WTC11 (cell line): ENCODE measurements around the gene ATXN7L2. TPM values are rescaled to one million over a fixed set of nuclear protein-coding genes. Genes with fewer than 3 reads are reported as not detected.

ENCODE experiments used
- ATAC-seq: fragments of 200-7000 bp; cut with Tn5 transposase; 2 replicates; pipeline ENCODE4 v1.10.0; 2021; ENCODE audit warnings: mild to moderate bottlenecking, moderate library complexity
- CTCF ChIA-PET: fragments of 300-600 bp; sonication (Branson Sonifier 250); formaldehyde crosslinking; loops from one replicate; lab custom pipeline; 2021; ENCODE audit warnings: antibody characterized with exemption; lab: Charles Lee
- POLR2A ChIA-PET: fragments of 350-600 bp; sonication (Branson Sonifier 250); formaldehyde crosslinking; loops from one replicate; lab custom pipeline; 2021; ENCODE audit warnings: antibody characterized with exemption; lab: Charles Lee
- DNase-seq: peaks from one replicate; pipeline ENCODE4 v3.0.0; 2021; ENCODE audit warnings: low spot score
- H3K27ac Mint-ChIP-seq: 2 replicates; pipeline ENCODE4 v1.8.0; 2021; ENCODE audit warnings: mixed read lengths
- H3K27me3 Mint-ChIP-seq: 2 replicates; pipeline ENCODE4 v1.8.0; 2021; ENCODE audit warnings: low read depth, mild to moderate bottlenecking, moderate library complexity, mixed read lengths
- H3K36me3 Mint-ChIP-seq: 2 replicates; pipeline ENCODE4 v1.8.0; 2021; ENCODE audit warnings: mixed read lengths
- H3K4me1 Mint-ChIP-seq: 2 replicates; pipeline ENCODE4 v1.8.0; 2022; ENCODE audit warnings: mixed read lengths
- H3K4me3 Mint-ChIP-seq: 2 replicates; pipeline ENCODE4 v1.8.0; 2021; ENCODE audit warnings: mild to moderate bottlenecking, moderate library complexity, mixed read lengths
- H3K9me3 Mint-ChIP-seq: 2 replicates; pipeline ENCODE4 v1.8.0; 2021; ENCODE audit warnings: mixed read lengths
- AFF4 ChIP-seq: sonication (generic); formaldehyde crosslinking; IDR thresholded peaks from 2 replicates; pipeline ENCODE4 v1.8.1; 2023; ENCODE audit warnings: mild to moderate bottlenecking, missing genetic modification reagents, borderline replicate concordance
- CBFB ChIP-seq: sonication (generic); formaldehyde crosslinking; IDR thresholded peaks from 2 replicates; pipeline ENCODE4 v1.8.1; 2022; ENCODE audit warnings: mild to moderate bottlenecking, low read depth, missing genetic modification reagents
- CREB1 ChIP-seq: sonication (generic); formaldehyde crosslinking; IDR thresholded peaks from 2 replicates; pipeline ENCODE4 v1.8.0; 2023; ENCODE audit warnings: mild to moderate bottlenecking, missing genetic modification reagents
- ELF4 ChIP-seq: sonication (generic); formaldehyde crosslinking; IDR thresholded peaks from 2 replicates; pipeline ENCODE4 v1.8.1; 2022; ENCODE audit warnings: low read depth, mild to moderate bottlenecking, moderate library complexity, missing genetic modification reagents
- IRF2 ChIP-seq: sonication (generic); formaldehyde crosslinking; IDR thresholded peaks from 2 replicates; pipeline ENCODE4 v1.8.0; 2022; ENCODE audit warnings: low read depth, missing genetic modification reagents, borderline replicate concordance
- MXD4 ChIP-seq: fragments of 250-450 bp; sonication (Bioruptor Pico); IDR thresholded peaks from 2 replicates; pipeline ENCODE4 v1.8.0; 2021; ENCODE audit warnings: mild to moderate bottlenecking, moderate library complexity, borderline replicate concordance
- NFYB ChIP-seq: sonication (generic); formaldehyde crosslinking; conservative IDR thresholded peaks from 2 replicates; pipeline ENCODE4 v1.8.0; 2022; ENCODE audit warnings: low read depth, missing genetic modification reagents
- TEAD1 ChIP-seq: sonication (generic); formaldehyde crosslinking; IDR thresholded peaks from 2 replicates; pipeline ENCODE4 v1.8.0; 2022; ENCODE audit warnings: mild to moderate bottlenecking, missing genetic modification reagents
- ZNF232 ChIP-seq: sonication (generic); formaldehyde crosslinking; IDR thresholded peaks from 2 replicates; pipeline ENCODE4 v1.8.0; 2022; ENCODE audit warnings: mild to moderate bottlenecking, missing genetic modification reagents
- ZNF263 ChIP-seq: sonication (generic); formaldehyde crosslinking; IDR thresholded peaks from 2 replicates; pipeline ENCODE4 v1.8.1; 2022; ENCODE audit warnings: low read depth, mild to moderate bottlenecking, moderate library complexity, missing genetic modification reagents
- ZNF396 ChIP-seq: fragments of 250-450 bp; sonication (Bioruptor Pico); IDR thresholded peaks from 2 replicates; pipeline ENCODE4 v1.8.0; 2021; ENCODE audit warnings: mild to moderate bottlenecking, moderate library complexity, borderline replicate concordance
- ZNF416 ChIP-seq: fragments of 250-450 bp; sonication (Bioruptor Pico); IDR thresholded peaks from 2 replicates; pipeline ENCODE4 v1.9.0; 2021; ENCODE audit warnings: mild to moderate bottlenecking, inconsistent platforms
- ZNF671 ChIP-seq: fragments of 250-450 bp; sonication (Bioruptor Pico); IDR thresholded peaks from 2 replicates; pipeline ENCODE4 v1.8.0; 2021; ENCODE audit warnings: mild to moderate bottlenecking
- ZSCAN18 ChIP-seq: fragments of 250-450 bp; sonication (Bioruptor Pico); IDR thresholded peaks from 2 replicates; pipeline ENCODE4 v2.1.2; 2022; ENCODE audit warnings: mild to moderate bottlenecking, moderate library complexity
- total RNA-seq: library from RNA; stranded (reverse); gene quantifications from 3 replicates; pipeline ENCODE4 v1.2.3, GENCODE V29; 2021
- TF ChIP-seq, protein P1 (sequence below): sonication (generic); formaldehyde crosslinking; IDR thresholded peaks from 2 replicates; pipeline ENCODE4 v1.8.0; 2023; ENCODE audit warnings: mild to moderate bottlenecking, missing genetic modification reagents
- TF ChIP-seq, protein P2 (sequence below): sonication (generic); formaldehyde crosslinking; IDR thresholded peaks from 2 replicates; pipeline ENCODE4 v1.8.1; 2022; ENCODE audit warnings: missing genetic modification reagents, borderline replicate concordance
- TF ChIP-seq, protein P3 (sequence below): fragments of 250-450 bp; sonication (Bioruptor Pico); IDR thresholded peaks from 2 replicates; pipeline ENCODE4 v1.8.0; 2021; ENCODE audit warnings: mild to moderate bottlenecking

ATXN7L2 gene
- total RNA-seq, 1 experiment from 2014 or later: 11.1 TPM

DNA sequence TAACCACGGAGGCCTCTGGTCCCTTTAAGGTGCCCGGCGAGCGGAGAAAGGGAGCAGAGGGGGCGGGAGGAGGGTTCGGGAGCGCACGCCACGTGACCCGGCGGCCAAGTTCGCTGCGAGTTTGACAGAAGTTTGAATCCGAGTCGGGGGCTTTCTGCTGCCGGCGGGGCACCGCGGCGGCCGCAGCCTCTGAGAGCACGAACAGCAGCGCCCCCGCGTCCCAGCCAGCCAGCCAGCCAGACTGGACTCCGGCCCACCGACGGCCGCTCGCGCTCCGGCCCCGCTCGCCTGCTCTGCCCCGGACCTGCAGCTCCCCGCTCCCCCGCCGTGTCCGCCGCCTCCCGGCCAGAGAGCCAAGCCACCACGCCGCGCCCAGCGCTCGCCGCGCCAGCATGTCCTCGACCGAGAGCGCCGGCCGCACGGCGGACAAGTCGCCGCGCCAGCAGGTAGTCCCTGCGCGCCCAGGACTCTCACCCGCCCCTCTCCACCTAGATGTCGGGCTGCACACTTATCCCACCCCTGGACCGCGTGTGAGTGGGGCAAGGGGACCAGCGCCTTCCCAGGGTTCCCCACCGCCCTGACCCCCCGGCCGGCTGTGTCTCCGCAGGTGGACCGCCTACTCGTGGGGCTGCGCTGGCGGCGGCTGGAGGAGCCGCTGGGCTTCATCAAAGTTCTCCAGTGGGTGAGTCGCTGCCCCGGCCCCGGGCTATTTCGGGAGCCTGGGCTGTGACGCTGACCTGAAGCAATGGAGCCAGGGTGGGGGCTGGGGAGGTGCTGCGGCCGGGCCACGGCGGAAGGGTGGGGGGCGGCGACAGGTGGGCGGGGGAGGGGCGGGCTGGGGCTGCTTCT is 17.0 kb upstream of the ATXN7L2 start, which contains the start of gene SYPL2 (continued):
- TF ChIP-seq CBFB (CRISPR knock-in tag) (0 out of 2 replicates have a peak, but pooled peaks have one; percentile 38), IRF2 (CRISPR knock-in tag) (no peak), NFYB (CRISPR knock-in tag) (no peak)

GRCh38 chr1:109467301-109467777 is 16.4 kb upstream of the ATXN7L2 start:
- POLR2A ChIA-PET: no interaction called here

GRCh38 chr1:109468061-109468460 is 15.6 kb upstream of the ATXN7L2 start:
- Mint-ChIP-seq H3K27ac (no peak overlapping the region), H3K4me1 (peaks cover 25% of the 10 kb centered on the region), H3K27me3 (peaks cover 60% of the 10 kb centered on the region), H3K9me3 (no peaks in the 10 kb centered on the region), H3K36me3 (no peaks in the 10 kb centered on the region), H3K4me3 (peak overlapping the region; percentile 76)
- ChIA-PET POLR2A (no interaction called here), CTCF (interaction anchor here (1.3 to 2.9 kb wide), 4 partner anchors 15 to 65 kb away, joined by 5 to 10 read pairs (median 8); partner anchors contain the start of genes ATXN7L2 and CYB561D1)
- no peak for ATAC-seq
- DNase-seq: no peak
- TF ChIP-seq AFF4 (CRISPR knock-in tag): no peak
- TF ChIP-seq ELF4 (CRISPR knock-in tag): no peak
- TF ChIP-seq, protein P1, sequence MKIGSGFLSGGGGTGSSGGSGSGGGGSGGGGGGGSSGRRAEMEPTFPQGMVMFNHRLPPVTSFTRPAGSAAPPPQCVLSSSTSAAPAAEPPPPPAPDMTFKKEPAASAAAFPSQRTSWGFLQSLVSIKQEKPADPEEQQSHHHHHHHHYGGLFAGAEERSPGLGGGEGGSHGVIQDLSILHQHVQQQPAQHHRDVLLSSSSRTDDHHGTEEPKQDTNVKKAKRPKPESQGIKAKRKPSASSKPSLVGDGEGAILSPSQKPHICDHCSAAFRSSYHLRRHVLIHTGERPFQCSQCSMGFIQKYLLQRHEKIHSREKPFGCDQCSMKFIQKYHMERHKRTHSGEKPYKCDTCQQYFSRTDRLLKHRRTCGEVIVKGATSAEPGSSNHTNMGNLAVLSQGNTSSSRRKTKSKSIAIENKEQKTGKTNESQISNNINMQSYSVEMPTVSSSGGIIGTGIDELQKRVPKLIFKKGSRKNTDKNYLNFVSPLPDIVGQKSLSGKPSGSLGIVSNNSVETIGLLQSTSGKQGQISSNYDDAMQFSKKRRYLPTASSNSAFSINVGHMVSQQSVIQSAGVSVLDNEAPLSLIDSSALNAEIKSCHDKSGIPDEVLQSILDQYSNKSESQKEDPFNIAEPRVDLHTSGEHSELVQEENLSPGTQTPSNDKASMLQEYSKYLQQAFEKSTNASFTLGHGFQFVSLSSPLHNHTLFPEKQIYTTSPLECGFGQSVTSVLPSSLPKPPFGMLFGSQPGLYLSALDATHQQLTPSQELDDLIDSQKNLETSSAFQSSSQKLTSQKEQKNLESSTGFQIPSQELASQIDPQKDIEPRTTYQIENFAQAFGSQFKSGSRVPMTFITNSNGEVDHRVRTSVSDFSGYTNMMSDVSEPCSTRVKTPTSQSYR (CRISPR knock-in tag): no peak
- no peak for TF ChIP-seq ZNF263 (CRISPR knock-in tag)
- TF ChIP-seq ZSCAN18 (CRISPR knock-in tag): no peak
- TF ChIP-seq, protein P2, sequence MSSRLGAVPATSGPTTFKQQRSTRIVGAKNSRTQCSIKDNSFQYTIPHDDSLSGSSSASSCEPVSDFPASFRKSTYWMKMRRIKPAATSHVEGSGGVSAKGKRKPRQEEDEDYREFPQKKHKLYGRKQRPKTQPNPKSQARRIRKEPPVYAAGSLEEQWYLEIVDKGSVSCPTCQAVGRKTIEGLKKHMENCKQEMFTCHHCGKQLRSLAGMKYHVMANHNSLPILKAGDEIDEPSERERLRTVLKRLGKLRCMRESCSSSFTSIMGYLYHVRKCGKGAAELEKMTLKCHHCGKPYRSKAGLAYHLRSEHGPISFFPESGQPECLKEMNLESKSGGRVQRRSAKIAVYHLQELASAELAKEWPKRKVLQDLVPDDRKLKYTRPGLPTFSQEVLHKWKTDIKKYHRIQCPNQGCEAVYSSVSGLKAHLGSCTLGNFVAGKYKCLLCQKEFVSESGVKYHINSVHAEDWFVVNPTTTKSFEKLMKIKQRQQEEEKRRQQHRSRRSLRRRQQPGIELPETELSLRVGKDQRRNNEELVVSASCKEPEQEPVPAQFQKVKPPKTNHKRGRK (CRISPR knock-in tag): no peak
- no peak for TF ChIP-seq ZNF396 (CRISPR knock-in tag)
- TF ChIP-seq ZNF232 (CRISPR knock-in tag): no peak
- TF ChIP-seq ZNF671 (CRISPR knock-in tag): no peak
- no peak for TF ChIP-seq CREB1 (CRISPR knock-in tag)

More at GRCh38 chr1:109467301-109467777, 16.4 kb upstream of the ATXN7L2 start:
- H3K27me3 Mint-ChIP-seq: peaks cover 68% of the 10 kb centered on the region
- CTCF ChIA-PET: interaction anchor here (1.3 to 1.7 kb wide), 2 partner anchors 26 to 65 kb away, joined by 5 read pairs; partner anchors contain the start of gene CYB561D1
- peak overlapping the region; percentile 76 for H3K4me3 Mint-ChIP-seq
- no peak overlapping the region for H3K27ac Mint-ChIP-seq
- peaks cover 25% of the 10 kb centered on the region for H3K4me1 Mint-ChIP-seq
- peak; percentile 28 for DNase-seq
- TF ChIP-seq, protein P3, sequence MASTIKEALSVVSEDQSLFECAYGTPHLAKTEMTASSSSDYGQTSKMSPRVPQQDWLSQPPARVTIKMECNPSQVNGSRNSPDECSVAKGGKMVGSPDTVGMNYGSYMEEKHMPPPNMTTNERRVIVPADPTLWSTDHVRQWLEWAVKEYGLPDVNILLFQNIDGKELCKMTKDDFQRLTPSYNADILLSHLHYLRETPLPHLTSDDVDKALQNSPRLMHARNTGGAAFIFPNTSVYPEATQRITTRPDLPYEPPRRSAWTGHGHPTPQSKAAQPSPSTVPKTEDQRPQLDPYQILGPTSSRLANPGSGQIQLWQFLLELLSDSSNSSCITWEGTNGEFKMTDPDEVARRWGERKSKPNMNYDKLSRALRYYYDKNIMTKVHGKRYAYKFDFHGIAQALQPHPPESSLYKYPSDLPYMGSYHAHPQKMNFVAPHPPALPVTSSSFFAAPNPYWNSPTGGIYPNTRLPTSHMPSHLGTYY (CRISPR knock-in tag): no peak
- no peak for TF ChIP-seq ZNF416 (CRISPR knock-in tag)
- TF ChIP-seq TEAD1: peak; percentile 40; the same call in 1 of the 2 replicates
- no peak for TF ChIP-seq ZNF263 (CRISPR knock-in tag)
- TF ChIP-seq MXD4 (CRISPR knock-in tag): no peak
- no peaks in the 10 kb centered on the region for H3K9me3 Mint-ChIP-seq
- ATAC-seq: peak; percentile 48
- H3K36me3 Mint-ChIP-seq: no peaks in the 10 kb centered on the region
